Gastroesophageal sphincter (tissue), 3 donors: Measurements from ENCODE around the gene TRABD2B.

Source experiments
- EP300 ChIP-seq: sonication (generic); formaldehyde crosslinking; IDR thresholded peaks from one replicate; pipeline ENCODE4 v1.6.1; 2017; ENCODE audit warnings: antibody characterized with exemption, mild to moderate bottlenecking
- POLR2A ChIP-seq, 2 donors: fragments of 450-650 bp; IDR thresholded peaks; one replicate each; pipeline ENCODE4 v1.6.1; 2017; ENCODE audit warnings: antibody characterized with exemption in 2 of 2, mild to moderate bottlenecking in 2 of 2, moderate library complexity in 1 of 2
- POLR2AphosphoS5 ChIP-seq: sonication (generic); formaldehyde crosslinking; IDR thresholded peaks from one replicate; pipeline ENCODE4 v1.6.1; 2017; ENCODE audit warnings: antibody characterized with exemption
- TF ChIP-seq, protein P1 (sequence below), 4 experiments: fragments of 200-600 bp in 2 of 4; fragments of 450-650 bp in 2 of 4; sonication (generic) in 1 of 4; IDR thresholded peaks; one replicate each; pipeline ENCODE4 v1.5.1; 2017 to 2019; ENCODE audit warnings: antibody characterized with exemption in 4 of 4, mild to moderate bottlenecking in 2 of 4, moderate library complexity in 2 of 4

DNA sequence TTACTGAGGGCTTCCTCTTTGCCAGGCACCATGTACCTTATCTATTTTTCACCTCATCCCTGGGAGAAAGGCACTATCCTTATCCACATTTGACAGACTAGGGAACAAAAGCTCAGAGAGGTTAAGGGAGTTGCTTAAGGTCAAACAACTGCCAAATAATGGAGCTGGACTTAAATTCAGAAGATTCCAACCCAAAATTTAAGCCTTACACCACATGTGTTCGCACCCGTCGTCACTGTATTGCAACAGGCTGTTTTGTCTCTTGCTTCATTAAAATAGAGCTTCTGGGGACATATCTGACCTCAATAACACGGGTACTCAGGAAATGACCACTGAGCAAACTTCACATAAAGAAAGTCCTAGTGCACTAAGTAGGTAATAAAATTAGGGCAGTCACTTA, 62.0 kb downstream of the TRABD2B start:
- no peak for TF ChIP-seq POLR2A (IDR thresholded peaks at IDR 0.05)
- TF ChIP-seq, protein P1, sequence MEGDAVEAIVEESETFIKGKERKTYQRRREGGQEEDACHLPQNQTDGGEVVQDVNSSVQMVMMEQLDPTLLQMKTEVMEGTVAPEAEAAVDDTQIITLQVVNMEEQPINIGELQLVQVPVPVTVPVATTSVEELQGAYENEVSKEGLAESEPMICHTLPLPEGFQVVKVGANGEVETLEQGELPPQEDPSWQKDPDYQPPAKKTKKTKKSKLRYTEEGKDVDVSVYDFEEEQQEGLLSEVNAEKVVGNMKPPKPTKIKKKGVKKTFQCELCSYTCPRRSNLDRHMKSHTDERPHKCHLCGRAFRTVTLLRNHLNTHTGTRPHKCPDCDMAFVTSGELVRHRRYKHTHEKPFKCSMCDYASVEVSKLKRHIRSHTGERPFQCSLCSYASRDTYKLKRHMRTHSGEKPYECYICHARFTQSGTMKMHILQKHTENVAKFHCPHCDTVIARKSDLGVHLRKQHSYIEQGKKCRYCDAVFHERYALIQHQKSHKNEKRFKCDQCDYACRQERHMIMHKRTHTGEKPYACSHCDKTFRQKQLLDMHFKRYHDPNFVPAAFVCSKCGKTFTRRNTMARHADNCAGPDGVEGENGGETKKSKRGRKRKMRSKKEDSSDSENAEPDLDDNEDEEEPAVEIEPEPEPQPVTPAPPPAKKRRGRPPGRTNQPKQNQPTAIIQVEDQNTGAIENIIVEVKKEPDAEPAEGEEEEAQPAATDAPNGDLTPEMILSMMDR (IDR thresholded peaks at IDR 0.05): no peak
- TF ChIP-seq EP300: no peak
- TF ChIP-seq POLR2AphosphoS5: peak; percentile 65
